ENCODE data around the gene SLC35F4. TPM values are rescaled to one million over a fixed set of nuclear protein-coding genes. Genes with fewer than 3 reads are reported as not detected.

The SLC35F4 gene
- total RNA-seq, 1 experiment from 2014 or later, result not detected

GRCh38 chr14:57809808-57810207 lies 56.1 kb downstream of the SLC35F4 start:
- H3K9me2 ChIP-seq (replicated peaks; ENCODE audit: low read length), result no peaks in the 10 kb centered on the region
- H3K36me3 ChIP-seq (ENCODE audit: low read depth, low read length), result no peaks in the 10 kb centered on the region
- CTCF ChIA-PET, result no interaction called here
- H3K9me3 ChIP-seq (ENCODE audit: low read length), result 0 out of 2 replicates have a peak, but pooled peaks cover 4% of the 10 kb centered on the region
- no peak overlapping the region for H3K4me2 ChIP-seq (ENCODE audit: low read length)
- H3K9ac ChIP-seq (ENCODE audit: low read length), result no peak overlapping the region
- TF ChIP-seq CTCF (conservative IDR thresholded peaks at IDR 0.05; ENCODE audit: low read depth, low read length) (no peak), EZH2phosphoT487 (IDR thresholded peaks at IDR 0.05; ENCODE audit: borderline replicate concordance, low read length) (no peak), EZH2 (IDR thresholded peaks at IDR 0.05; ENCODE audit: low read length, unreplicated experiment) (no peak)
- DNase-seq, result no peak
- no peak overlapping the region for H2AFZ ChIP-seq (ENCODE audit: low read length)
- no peak for ATAC-seq
- H3F3A ChIP-seq (ENCODE audit: low read length, unreplicated experiment), result no peaks in the 10 kb centered on the region
- H3K4me1 ChIP-seq (ENCODE audit: insufficient read depth, low read length), result no peaks in the 10 kb centered on the region
- no peaks in the 10 kb centered on the region for H4K20me1 ChIP-seq (ENCODE audit: low read length)
- no peak overlapping the region for H3K4me3 ChIP-seq (ENCODE audit: low read length)
- no TSS peak for BruUV-seq (replicated peaks)
- intact Hi-C loops (cut with micrococcal nuclease), result no loop called here
- peaks cover 22% of the 10 kb centered on the region; the same call in 1 of the 2 replicates for H3K27me3 ChIP-seq (ENCODE audit: low read length)
- H3K27ac ChIP-seq (ENCODE audit: low read length), result no peak overlapping the region
- POLR2A ChIA-PET (ENCODE audit: unreplicated experiment), result no interaction called here
- no peaks in the 10 kb centered on the region for H3K79me2 ChIP-seq (ENCODE audit: low read length)

GRCh38 chr14:57797160-57797559 lies 68.7 kb downstream of the SLC35F4 start:
- Histone ChIP-seq H3K27ac (ENCODE audit: low read length) (no peak overlapping the region), H3K4me2 (ENCODE audit: low read length) (no peak overlapping the region), H3K4me1 (ENCODE audit: insufficient read depth, low read length) (no peaks in the 10 kb centered on the region), H3K9ac (ENCODE audit: low read length) (no peak overlapping the region), H3K4me3 (ENCODE audit: low read length) (no peak overlapping the region), H3F3A (ENCODE audit: low read length, unreplicated experiment) (no peaks in the 10 kb centered on the region), H3K9me2 (replicated peaks; ENCODE audit: low read length) (no peaks in the 10 kb centered on the region), H2AFZ (ENCODE audit: low read length) (no peak overlapping the region), H3K36me3 (ENCODE audit: low read depth, low read length) (no peaks in the 10 kb centered on the region), H3K79me2 (ENCODE audit: low read length) (no peaks in the 10 kb centered on the region), H4K20me1 (ENCODE audit: low read length) (no peaks in the 10 kb centered on the region), H3K27me3 (ENCODE audit: low read length) (peaks cover 38% of the 10 kb centered on the region), H3K9me3 (ENCODE audit: low read length) (no peaks in the 10 kb centered on the region)
- TF ChIP-seq EZH2phosphoT487 (IDR thresholded peaks at IDR 0.05; ENCODE audit: borderline replicate concordance, low read length), result no peak
- TF ChIP-seq CTCF (conservative IDR thresholded peaks at IDR 0.05; ENCODE audit: low read depth, low read length), result no peak
- TF ChIP-seq EZH2 (IDR thresholded peaks at IDR 0.05; ENCODE audit: low read length, unreplicated experiment), result no peak
- CTCF ChIA-PET, result no interaction called here
- DNase-seq, result no peak
- intact Hi-C loops (cut with micrococcal nuclease), result no loop called here
- POLR2A ChIA-PET (ENCODE audit: unreplicated experiment), result no interaction called here
- BruUV-seq (replicated peaks), result no TSS peak
- no peak for ATAC-seq

- ChIA-PET CTCF (no interaction called here), POLR2A (ENCODE audit: unreplicated experiment) (no interaction called here)
- H4K20me1 ChIP-seq (ENCODE audit: low read length), result no peaks in the 10 kb centered on the region
These were observed 69.3 kb downstream of the SLC35F4 start for GRCh38 chr14:57796556-57796955.

More at GRCh38 chr14:57796556-57796955, 69.3 kb downstream of the SLC35F4 start:
- H3K4me1 ChIP-seq (ENCODE audit: insufficient read depth, low read length), result no peaks in the 10 kb centered on the region
- no peak overlapping the region for H3K4me2 ChIP-seq (ENCODE audit: low read length)
- no peak overlapping the region for H2AFZ ChIP-seq (ENCODE audit: low read length)
- H3F3A ChIP-seq (ENCODE audit: low read length, unreplicated experiment), result no peaks in the 10 kb centered on the region
- ATAC-seq (no peak), DNase-seq (no peak)
- BruUV-seq (replicated peaks), result no TSS peak
- TF ChIP-seq EZH2phosphoT487 (IDR thresholded peaks at IDR 0.05; ENCODE audit: borderline replicate concordance, low read length) (no peak), CTCF (conservative IDR thresholded peaks at IDR 0.05; ENCODE audit: low read depth, low read length) (no peak), EZH2 (IDR thresholded peaks at IDR 0.05; ENCODE audit: low read length, unreplicated experiment) (no peak)
- intact Hi-C loops (cut with micrococcal nuclease), result no loop called here
- no peak overlapping the region for H3K27ac ChIP-seq (ENCODE audit: low read length)
- H3K9ac ChIP-seq (ENCODE audit: low read length), result no peak overlapping the region
- H3K27me3 ChIP-seq (ENCODE audit: low read length), result peaks cover 34% of the 10 kb centered on the region
- no peak overlapping the region for H3K4me3 ChIP-seq (ENCODE audit: low read length)
- H3K36me3 ChIP-seq (ENCODE audit: low read depth, low read length), result no peaks in the 10 kb centered on the region
- H3K9me2 ChIP-seq (replicated peaks; ENCODE audit: low read length), result no peaks in the 10 kb centered on the region
- H3K9me3 ChIP-seq (ENCODE audit: low read length), result no peaks in the 10 kb centered on the region
- H3K79me2 ChIP-seq (ENCODE audit: low read length), result no peaks in the 10 kb centered on the region
